WTC11 (cell line): Measurements from ENCODE around the gene HJURP. TPM values are rescaled to one million over a fixed set of nuclear protein-coding genes. Genes with fewer than 3 reads are reported as not detected.

Experiments used
- ATAC-seq: fragments of 200-7000 bp; cut with Tn5 transposase; 2 replicates; pipeline ENCODE4 v1.10.0; 2021; ENCODE audit warnings: mild to moderate bottlenecking, moderate library complexity
- CTCF ChIA-PET: fragments of 300-600 bp; sonication (Branson Sonifier 250); formaldehyde crosslinking; loops from one replicate; lab custom pipeline; 2021; ENCODE audit warnings: antibody characterized with exemption; lab: Charles Lee
- POLR2A ChIA-PET: fragments of 350-600 bp; sonication (Branson Sonifier 250); formaldehyde crosslinking; loops from one replicate; lab custom pipeline; 2021; ENCODE audit warnings: antibody characterized with exemption; lab: Charles Lee
- DNase-seq: peaks from one replicate; pipeline ENCODE4 v3.0.0; 2021; ENCODE audit warnings: low spot score
- H3K27ac Mint-ChIP-seq: 2 replicates; pipeline ENCODE4 v1.8.0; 2021; ENCODE audit warnings: mixed read lengths
- H3K27me3 Mint-ChIP-seq: 2 replicates; pipeline ENCODE4 v1.8.0; 2021; ENCODE audit warnings: low read depth, mild to moderate bottlenecking, moderate library complexity, mixed read lengths
- H3K36me3 Mint-ChIP-seq: 2 replicates; pipeline ENCODE4 v1.8.0; 2021; ENCODE audit warnings: mixed read lengths
- H3K4me1 Mint-ChIP-seq: 2 replicates; pipeline ENCODE4 v1.8.0; 2022; ENCODE audit warnings: mixed read lengths
- H3K4me3 Mint-ChIP-seq: 2 replicates; pipeline ENCODE4 v1.8.0; 2021; ENCODE audit warnings: mild to moderate bottlenecking, moderate library complexity, mixed read lengths
- H3K9me3 Mint-ChIP-seq: 2 replicates; pipeline ENCODE4 v1.8.0; 2021; ENCODE audit warnings: mixed read lengths
- CREB1 ChIP-seq: sonication (generic); formaldehyde crosslinking; IDR thresholded peaks from 2 replicates; pipeline ENCODE4 v1.8.0; 2023; ENCODE audit warnings: mild to moderate bottlenecking, missing genetic modification reagents
- ESRRA ChIP-seq: sonication (generic); formaldehyde crosslinking; IDR thresholded peaks from 2 replicates; pipeline ENCODE4 v1.8.1; 2022; ENCODE audit warnings: mild to moderate bottlenecking, missing genetic modification reagents, borderline replicate concordance
- FOXK1 ChIP-seq: sonication (generic); formaldehyde crosslinking; IDR thresholded peaks from 2 replicates; pipeline ENCODE4 v1.8.0; 2022; ENCODE audit warnings: mild to moderate bottlenecking, moderate library complexity, missing genetic modification reagents
- GABPB1 ChIP-seq: sonication (generic); formaldehyde crosslinking; IDR thresholded peaks from 2 replicates; pipeline ENCODE4 v1.8.1; 2023; ENCODE audit warnings: mild to moderate bottlenecking, missing genetic modification reagents
- IRF2 ChIP-seq: sonication (generic); formaldehyde crosslinking; IDR thresholded peaks from 2 replicates; pipeline ENCODE4 v1.8.0; 2022; ENCODE audit warnings: low read depth, missing genetic modification reagents, borderline replicate concordance
- OVOL2 ChIP-seq: fragments of 250-450 bp; sonication (Bioruptor Pico); IDR thresholded peaks from 2 replicates; pipeline ENCODE4 v1.9.0; 2021; ENCODE audit warnings: mild to moderate bottlenecking, borderline replicate concordance
- PRRX2 ChIP-seq: fragments of 250-450 bp; sonication (Bioruptor Pico); IDR thresholded peaks from 2 replicates; pipeline ENCODE4 v1.8.0; 2021; ENCODE audit warnings: mild to moderate bottlenecking
- SP1 ChIP-seq: sonication (generic); formaldehyde crosslinking; conservative IDR thresholded peaks from 2 replicates; pipeline ENCODE4 v1.8.1; 2022; ENCODE audit warnings: missing genetic modification reagents
- ZNF416 ChIP-seq: fragments of 250-450 bp; sonication (Bioruptor Pico); IDR thresholded peaks from 2 replicates; pipeline ENCODE4 v1.9.0; 2021; ENCODE audit warnings: mild to moderate bottlenecking, inconsistent platforms
- ZNF423 ChIP-seq: fragments of 250-450 bp; sonication (Bioruptor Pico); IDR thresholded peaks from 2 replicates; pipeline ENCODE4 v2.1.2; 2022; ENCODE audit warnings: mild to moderate bottlenecking, moderate library complexity
- total RNA-seq: library from RNA; stranded (reverse); gene quantifications from 3 replicates; pipeline ENCODE4 v1.2.3, GENCODE V29; 2021
- TF ChIP-seq, protein P1 (sequence below): sonication (generic); formaldehyde crosslinking; conservative IDR thresholded peaks from 2 replicates; pipeline ENCODE4 v1.8.1; 2022; ENCODE audit warnings: mild to moderate bottlenecking, missing genetic modification reagents
- TF ChIP-seq, protein P2 (sequence below): sonication (generic); formaldehyde crosslinking; conservative IDR thresholded peaks from 2 replicates; pipeline ENCODE4 v1.8.1; 2023; ENCODE audit warnings: mild to moderate bottlenecking, low read depth, missing genetic modification reagents, moderate library complexity
- TF ChIP-seq, protein P3 (sequence below): sonication (generic); formaldehyde crosslinking; IDR thresholded peaks from 2 replicates; pipeline ENCODE4 v1.8.1; 2023; ENCODE audit warnings: mild to moderate bottlenecking, missing genetic modification reagents, moderate library complexity
- TF ChIP-seq, protein P4 (sequence below): fragments of 200-600 bp; IDR thresholded peaks from 2 replicates; pipeline ENCODE4 v1.8.0; 2022; ENCODE audit warnings: antibody characterized with exemption
- TF ChIP-seq, protein P5 (sequence below): fragments of 250-450 bp; sonication (Bioruptor Pico); IDR thresholded peaks from 2 replicates; pipeline ENCODE4 v1.9.0; 2021; ENCODE audit warnings: mild to moderate bottlenecking
- TF ChIP-seq, protein P6 (sequence below): sonication (generic); formaldehyde crosslinking; IDR thresholded peaks from 2 replicates; pipeline ENCODE4 v1.8.1; 2022; ENCODE audit warnings: missing genetic modification reagents, borderline replicate concordance
- TF ChIP-seq, protein P7 (sequence below): sonication (generic); formaldehyde crosslinking; IDR thresholded peaks from 2 replicates; pipeline ENCODE4 v1.8.1; 2022; ENCODE audit warnings: low read depth, mild to moderate bottlenecking, moderate library complexity, missing genetic modification reagents, borderline replicate concordance

Gene HJURP
- total RNA-seq, 1 experiment from 2014 or later = 83.7 TPM

DNA sequence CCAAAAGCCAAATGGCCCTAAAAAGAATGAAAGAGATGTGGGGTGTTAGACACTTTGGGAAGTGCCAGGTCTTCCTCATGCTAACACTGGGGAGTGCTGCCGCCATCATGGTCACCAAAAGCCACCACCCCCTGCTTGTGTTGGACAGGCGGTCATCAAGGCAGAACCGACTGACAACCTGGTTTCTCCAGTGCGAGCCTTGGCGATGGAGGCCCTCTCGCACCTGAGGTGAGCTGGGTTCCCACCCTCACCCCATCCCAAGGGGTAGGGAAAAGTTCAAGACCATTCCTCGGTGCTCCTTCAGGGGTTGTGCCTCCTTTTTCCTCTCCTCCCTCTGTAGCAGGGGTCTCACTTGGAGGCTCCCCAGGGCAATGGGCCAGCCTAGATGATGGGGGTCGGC lies 42.6 kb downstream of the HJURP start (continued):
- TF ChIP-seq SP1 (CRISPR knock-in tag) = no peak
- TF ChIP-seq, protein P1, sequence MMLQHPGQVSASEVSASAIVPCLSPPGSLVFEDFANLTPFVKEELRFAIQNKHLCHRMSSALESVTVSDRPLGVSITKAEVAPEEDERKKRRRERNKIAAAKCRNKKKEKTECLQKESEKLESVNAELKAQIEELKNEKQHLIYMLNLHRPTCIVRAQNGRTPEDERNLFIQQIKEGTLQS (CRISPR knock-in tag) = no peak
- TF ChIP-seq, protein P2, sequence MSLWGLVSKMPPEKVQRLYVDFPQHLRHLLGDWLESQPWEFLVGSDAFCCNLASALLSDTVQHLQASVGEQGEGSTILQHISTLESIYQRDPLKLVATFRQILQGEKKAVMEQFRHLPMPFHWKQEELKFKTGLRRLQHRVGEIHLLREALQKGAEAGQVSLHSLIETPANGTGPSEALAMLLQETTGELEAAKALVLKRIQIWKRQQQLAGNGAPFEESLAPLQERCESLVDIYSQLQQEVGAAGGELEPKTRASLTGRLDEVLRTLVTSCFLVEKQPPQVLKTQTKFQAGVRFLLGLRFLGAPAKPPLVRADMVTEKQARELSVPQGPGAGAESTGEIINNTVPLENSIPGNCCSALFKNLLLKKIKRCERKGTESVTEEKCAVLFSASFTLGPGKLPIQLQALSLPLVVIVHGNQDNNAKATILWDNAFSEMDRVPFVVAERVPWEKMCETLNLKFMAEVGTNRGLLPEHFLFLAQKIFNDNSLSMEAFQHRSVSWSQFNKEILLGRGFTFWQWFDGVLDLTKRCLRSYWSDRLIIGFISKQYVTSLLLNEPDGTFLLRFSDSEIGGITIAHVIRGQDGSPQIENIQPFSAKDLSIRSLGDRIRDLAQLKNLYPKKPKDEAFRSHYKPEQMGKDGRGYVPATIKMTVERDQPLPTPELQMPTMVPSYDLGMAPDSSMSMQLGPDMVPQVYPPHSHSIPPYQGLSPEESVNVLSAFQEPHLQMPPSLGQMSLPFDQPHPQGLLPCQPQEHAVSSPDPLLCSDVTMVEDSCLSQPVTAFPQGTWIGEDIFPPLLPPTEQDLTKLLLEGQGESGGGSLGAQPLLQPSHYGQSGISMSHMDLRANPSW (CRISPR knock-in tag) = no peak
- no peak for TF ChIP-seq CREB1 (CRISPR knock-in tag)
- TF ChIP-seq, protein P3, sequence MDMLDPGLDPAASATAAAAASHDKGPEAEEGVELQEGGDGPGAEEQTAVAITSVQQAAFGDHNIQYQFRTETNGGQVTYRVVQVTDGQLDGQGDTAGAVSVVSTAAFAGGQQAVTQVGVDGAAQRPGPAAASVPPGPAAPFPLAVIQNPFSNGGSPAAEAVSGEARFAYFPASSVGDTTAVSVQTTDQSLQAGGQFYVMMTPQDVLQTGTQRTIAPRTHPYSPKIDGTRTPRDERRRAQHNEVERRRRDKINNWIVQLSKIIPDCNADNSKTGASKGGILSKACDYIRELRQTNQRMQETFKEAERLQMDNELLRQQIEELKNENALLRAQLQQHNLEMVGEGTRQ (CRISPR knock-in tag) = no peak
- TF ChIP-seq GABPB1 (CRISPR knock-in tag) = no peak
- TF ChIP-seq, protein P4, sequence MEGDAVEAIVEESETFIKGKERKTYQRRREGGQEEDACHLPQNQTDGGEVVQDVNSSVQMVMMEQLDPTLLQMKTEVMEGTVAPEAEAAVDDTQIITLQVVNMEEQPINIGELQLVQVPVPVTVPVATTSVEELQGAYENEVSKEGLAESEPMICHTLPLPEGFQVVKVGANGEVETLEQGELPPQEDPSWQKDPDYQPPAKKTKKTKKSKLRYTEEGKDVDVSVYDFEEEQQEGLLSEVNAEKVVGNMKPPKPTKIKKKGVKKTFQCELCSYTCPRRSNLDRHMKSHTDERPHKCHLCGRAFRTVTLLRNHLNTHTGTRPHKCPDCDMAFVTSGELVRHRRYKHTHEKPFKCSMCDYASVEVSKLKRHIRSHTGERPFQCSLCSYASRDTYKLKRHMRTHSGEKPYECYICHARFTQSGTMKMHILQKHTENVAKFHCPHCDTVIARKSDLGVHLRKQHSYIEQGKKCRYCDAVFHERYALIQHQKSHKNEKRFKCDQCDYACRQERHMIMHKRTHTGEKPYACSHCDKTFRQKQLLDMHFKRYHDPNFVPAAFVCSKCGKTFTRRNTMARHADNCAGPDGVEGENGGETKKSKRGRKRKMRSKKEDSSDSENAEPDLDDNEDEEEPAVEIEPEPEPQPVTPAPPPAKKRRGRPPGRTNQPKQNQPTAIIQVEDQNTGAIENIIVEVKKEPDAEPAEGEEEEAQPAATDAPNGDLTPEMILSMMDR = no peak
- TF ChIP-seq, protein P5, sequence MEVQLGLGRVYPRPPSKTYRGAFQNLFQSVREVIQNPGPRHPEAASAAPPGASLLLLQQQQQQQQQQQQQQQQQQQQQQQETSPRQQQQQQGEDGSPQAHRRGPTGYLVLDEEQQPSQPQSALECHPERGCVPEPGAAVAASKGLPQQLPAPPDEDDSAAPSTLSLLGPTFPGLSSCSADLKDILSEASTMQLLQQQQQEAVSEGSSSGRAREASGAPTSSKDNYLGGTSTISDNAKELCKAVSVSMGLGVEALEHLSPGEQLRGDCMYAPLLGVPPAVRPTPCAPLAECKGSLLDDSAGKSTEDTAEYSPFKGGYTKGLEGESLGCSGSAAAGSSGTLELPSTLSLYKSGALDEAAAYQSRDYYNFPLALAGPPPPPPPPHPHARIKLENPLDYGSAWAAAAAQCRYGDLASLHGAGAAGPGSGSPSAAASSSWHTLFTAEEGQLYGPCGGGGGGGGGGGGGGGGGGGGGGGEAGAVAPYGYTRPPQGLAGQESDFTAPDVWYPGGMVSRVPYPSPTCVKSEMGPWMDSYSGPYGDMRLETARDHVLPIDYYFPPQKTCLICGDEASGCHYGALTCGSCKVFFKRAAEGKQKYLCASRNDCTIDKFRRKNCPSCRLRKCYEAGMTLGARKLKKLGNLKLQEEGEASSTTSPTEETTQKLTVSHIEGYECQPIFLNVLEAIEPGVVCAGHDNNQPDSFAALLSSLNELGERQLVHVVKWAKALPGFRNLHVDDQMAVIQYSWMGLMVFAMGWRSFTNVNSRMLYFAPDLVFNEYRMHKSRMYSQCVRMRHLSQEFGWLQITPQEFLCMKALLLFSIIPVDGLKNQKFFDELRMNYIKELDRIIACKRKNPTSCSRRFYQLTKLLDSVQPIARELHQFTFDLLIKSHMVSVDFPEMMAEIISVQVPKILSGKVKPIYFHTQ (CRISPR knock-in tag) = no peak
- TF ChIP-seq IRF2 (CRISPR knock-in tag) = no peak
- no peak for TF ChIP-seq PRRX2 (CRISPR knock-in tag)
- TF ChIP-seq ZNF423 (CRISPR knock-in tag) = no peak

DNA sequence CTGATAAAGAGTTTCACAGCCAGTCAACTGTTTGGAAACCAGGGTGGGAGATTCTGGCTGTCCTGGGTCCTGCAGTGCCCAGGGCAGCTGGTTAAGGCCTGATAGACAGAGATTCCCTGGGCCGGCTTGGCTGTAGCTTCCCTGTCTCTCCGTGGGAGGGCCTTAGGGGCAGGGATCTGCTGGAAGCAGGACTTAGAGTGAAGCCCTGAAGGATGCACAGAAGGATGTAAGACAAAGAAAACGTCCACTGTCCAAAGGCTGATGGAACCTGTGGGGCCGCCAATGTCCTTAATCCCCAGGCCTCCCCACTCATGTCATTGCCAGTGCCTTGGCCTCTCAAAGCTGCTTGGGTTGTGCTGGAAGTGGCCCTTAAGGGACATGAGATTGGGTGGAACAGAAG lies 43.2 kb downstream of the HJURP start:
- Mint-ChIP-seq H3K4me3 (no peak overlapping the region), H3K27me3 (no peaks in the 10 kb centered on the region; the same call in 1 of the 2 replicates), H3K9me3 (peaks cover 11% of the 10 kb centered on the region), H3K4me1 (no peaks in the 10 kb centered on the region), H3K36me3 (no peaks in the 10 kb centered on the region), H3K27ac (no peak overlapping the region)
- no peak for DNase-seq
- POLR2A ChIA-PET = no interaction called here
- ATAC-seq = no peak
- CTCF ChIA-PET = no interaction called here
- no peak for TF ChIP-seq FOXK1
- TF ChIP-seq, protein P6, sequence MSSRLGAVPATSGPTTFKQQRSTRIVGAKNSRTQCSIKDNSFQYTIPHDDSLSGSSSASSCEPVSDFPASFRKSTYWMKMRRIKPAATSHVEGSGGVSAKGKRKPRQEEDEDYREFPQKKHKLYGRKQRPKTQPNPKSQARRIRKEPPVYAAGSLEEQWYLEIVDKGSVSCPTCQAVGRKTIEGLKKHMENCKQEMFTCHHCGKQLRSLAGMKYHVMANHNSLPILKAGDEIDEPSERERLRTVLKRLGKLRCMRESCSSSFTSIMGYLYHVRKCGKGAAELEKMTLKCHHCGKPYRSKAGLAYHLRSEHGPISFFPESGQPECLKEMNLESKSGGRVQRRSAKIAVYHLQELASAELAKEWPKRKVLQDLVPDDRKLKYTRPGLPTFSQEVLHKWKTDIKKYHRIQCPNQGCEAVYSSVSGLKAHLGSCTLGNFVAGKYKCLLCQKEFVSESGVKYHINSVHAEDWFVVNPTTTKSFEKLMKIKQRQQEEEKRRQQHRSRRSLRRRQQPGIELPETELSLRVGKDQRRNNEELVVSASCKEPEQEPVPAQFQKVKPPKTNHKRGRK = no peak
- TF ChIP-seq ZNF416 = no peak
- TF ChIP-seq, protein P7, sequence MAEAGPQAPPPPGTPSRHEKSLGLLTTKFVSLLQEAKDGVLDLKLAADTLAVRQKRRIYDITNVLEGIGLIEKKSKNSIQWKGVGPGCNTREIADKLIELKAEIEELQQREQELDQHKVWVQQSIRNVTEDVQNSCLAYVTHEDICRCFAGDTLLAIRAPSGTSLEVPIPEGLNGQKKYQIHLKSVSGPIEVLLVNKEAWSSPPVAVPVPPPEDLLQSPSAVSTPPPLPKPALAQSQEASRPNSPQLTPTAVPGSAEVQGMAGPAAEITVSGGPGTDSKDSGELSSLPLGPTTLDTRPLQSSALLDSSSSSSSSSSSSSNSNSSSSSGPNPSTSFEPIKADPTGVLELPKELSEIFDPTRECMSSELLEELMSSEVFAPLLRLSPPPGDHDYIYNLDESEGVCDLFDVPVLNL (CRISPR knock-in tag) = no peak
- TF ChIP-seq OVOL2 = no peak
- no peak for TF ChIP-seq ESRRA (CRISPR knock-in tag)
